GM06990 (cell line): ENCODE results near the gene PLAC9.
A peak's percentile ranks its signal among the peaks of the same experiment; 100 is the strongest.

Source experiments
- DNase-seq: peaks from one replicate; pipeline ENCODE4 v3.0.0-alpha.2; 2011; ENCODE audit not compliant: insufficient read length; ENCODE audit errors: extremely low read depth
- H3K27me3 ChIP-seq: replicated peaks from 2 replicates; pipeline ENCODE4 v1.6.0; 2011; ENCODE audit warnings: low read length; ENCODE audit not compliant: control insufficient read depth, insufficient read depth
- H3K36me3 ChIP-seq: 2 replicates; pipeline ENCODE4 v1.5.1; 2011; ENCODE audit warnings: low read length; ENCODE audit not compliant: control insufficient read depth, insufficient read depth
- H3K4me3 ChIP-seq: replicated peaks from 2 replicates; pipeline ENCODE4 v1.5.1; 2011; ENCODE audit warnings: low read depth, mild to moderate bottlenecking, control low read depth, low read length
- CTCF ChIP-seq: IDR thresholded peaks from 2 replicates; pipeline ENCODE4 v1.5.1; 2011; ENCODE audit warnings: low read length, control low read depth, mild to moderate bottlenecking, inconsistent platforms; ENCODE audit not compliant: insufficient read depth, poor library complexity, severe bottlenecking

PLAC9 gene

GRCh38 chr10:80168679-80169380 lies 36.3 kb downstream of the PLAC9 start:
- peaks cover 12% of the 10 kb centered on the region for H3K36me3 ChIP-seq
- DNase-seq, result peak; percentile 43
- no peak overlapping the region for H3K4me3 ChIP-seq
- TF ChIP-seq CTCF, result peak; percentile 74
- no peaks in the 10 kb centered on the region for H3K27me3 ChIP-seq

GRCh38 chr10:80170026-80170425 lies 37.5 kb downstream of the PLAC9 start:
- no peak for DNase-seq
- Histone ChIP-seq H3K36me3 (peaks cover 7% of the 10 kb centered on the region), H3K4me3 (no peak overlapping the region), H3K27me3 (no peaks in the 10 kb centered on the region)
- TF ChIP-seq CTCF, result no peak

GRCh38 chr10:80170641-80171040 lies 38.1 kb downstream of the PLAC9 start:
- no peak for DNase-seq
- TF ChIP-seq CTCF, result no peak

GRCh38 chr10:80171248-80171660 lies 38.7 kb downstream of the PLAC9 start:
- no peak for DNase-seq
- no peak overlapping the region for H3K4me3 ChIP-seq
- H3K27me3 ChIP-seq, result no peaks in the 10 kb centered on the region
- H3K36me3 ChIP-seq, result peaks cover 7% of the 10 kb centered on the region
- TF ChIP-seq CTCF, result no peak

More at GRCh38 chr10:80170641-80171040, 38.1 kb downstream of the PLAC9 start:
- Histone ChIP-seq H3K4me3 (no peak overlapping the region), H3K36me3 (peaks cover 7% of the 10 kb centered on the region), H3K27me3 (no peaks in the 10 kb centered on the region)

GRCh38 chr10:80172896-80173295 lies 40.4 kb downstream of the PLAC9 start:
- no peaks in the 10 kb centered on the region for H3K27me3 ChIP-seq
- no peak for DNase-seq
- TF ChIP-seq CTCF, result no peak
- peaks cover 2% of the 10 kb centered on the region for H3K36me3 ChIP-seq
- H3K4me3 ChIP-seq, result no peak overlapping the region

GRCh38 chr10:80173466-80173865 lies 40.9 kb downstream of the PLAC9 start:
- DNase-seq, result no peak
- Histone ChIP-seq H3K27me3 (no peaks in the 10 kb centered on the region), H3K36me3 (peaks cover 2% of the 10 kb centered on the region), H3K4me3 (no peak overlapping the region)
- TF ChIP-seq CTCF, result no peak
